ENCODE data around the gene ITGB2. TPM values are rescaled to one million over a fixed set of nuclear protein-coding genes. Genes with fewer than 3 reads are reported as not detected.

ITGB2 gene
- total RNA-seq, 1 experiment from 2014 or later = 1.5 TPM

DNA sequence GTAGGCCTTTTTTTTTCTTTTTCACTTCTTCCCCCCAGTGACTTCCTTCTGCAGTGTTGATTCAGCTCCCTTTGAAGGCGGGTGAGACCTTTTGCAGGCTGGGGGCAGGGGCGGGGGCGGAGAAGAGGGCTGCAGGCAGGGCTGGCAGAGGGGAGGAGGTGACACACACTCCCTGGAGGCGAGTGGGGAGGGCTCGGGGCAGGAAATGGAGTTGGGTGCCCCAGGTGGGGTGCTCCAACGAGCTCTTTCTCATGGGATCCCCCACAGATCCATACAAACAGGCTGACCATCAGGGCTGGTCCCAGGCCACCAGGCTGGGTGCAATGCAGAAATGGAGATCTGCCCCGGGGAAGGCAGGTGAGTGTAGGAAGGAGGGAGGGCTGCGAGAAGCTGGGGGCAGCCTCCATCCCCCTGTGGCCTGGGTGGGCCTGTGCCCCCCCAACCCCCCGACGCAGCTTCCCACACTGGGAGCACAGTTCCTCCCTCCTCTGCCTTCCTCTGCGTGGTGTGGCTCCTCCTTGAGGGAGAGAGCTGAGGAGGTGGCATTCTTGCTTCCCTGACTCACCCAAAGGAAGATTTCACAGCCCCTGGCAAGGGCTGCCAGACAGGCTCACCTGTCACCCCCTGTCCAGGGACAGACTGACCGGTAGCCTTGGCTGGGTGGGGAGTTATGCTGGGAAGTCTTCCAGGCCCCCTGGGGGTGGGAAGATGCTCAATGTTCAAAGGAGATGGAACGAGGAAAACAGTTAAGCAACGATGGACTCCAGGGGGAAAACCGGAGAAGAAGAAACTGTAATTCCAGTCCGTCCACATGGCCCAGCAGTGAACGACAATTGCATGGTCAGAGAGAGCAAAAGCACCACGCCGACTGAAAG lies 7.1 kb upstream of the ITGB2 start:
- Histone ChIP-seq H3K4me1 (ENCODE audit: control insufficient read depth in 1 of 2, insufficient read depth in 2 of 2, low read length in 2 of 2) (peaks cover 20 to 34% of the 10 kb centered on the region in 2 experiments), H3K4me3 (replicated peaks in 1 of 2; ENCODE audit: low read depth in 1 of 2, low read length in 2 of 2) (peak overlapping the region; percentile 6 to 44), H3K9ac (ENCODE audit: low read length) (peak overlapping the region; percentile 43)

More for the DNA sequence above, 7.1 kb upstream of the ITGB2 start:
- Histone ChIP-seq H3K9me2 (ENCODE audit: insufficient read depth) (no peaks in the 10 kb centered on the region), H3K79me2 (ENCODE audit: insufficient read depth, low read length) (no peaks in the 10 kb centered on the region), H3K9me3 (ENCODE audit: control insufficient read depth in 1 of 2, insufficient read depth in 1 of 2, low read depth in 1 of 2, low read length in 2 of 2) (no peaks in the 10 kb centered on the region), H3K36me3 (ENCODE audit: control insufficient read depth in 1 of 2, insufficient read depth in 2 of 2, low read length in 2 of 2) (no peaks in the 10 kb centered on the region), H3K27me3 (ENCODE audit: insufficient read depth, low read length) (peaks cover 64% of the 10 kb centered on the region), H3K4me2 (ENCODE audit: low read length) (peak overlapping the region; percentile 83), H3K27ac (ENCODE audit: low read depth, low read length) (peak overlapping the region; percentile 20; the same call in 1 of the 2 replicates), H4K20me1 (ENCODE audit: insufficient read depth) (no peaks in the 10 kb centered on the region), H2AFZ (ENCODE audit: low read depth, low read length, poor library complexity, severe bottlenecking) (no peak overlapping the region)
- no peak for TF ChIP-seq YY1 (IDR thresholded peaks at IDR 0.05; ENCODE audit: extremely low read depth, insufficient replicate concordance, low read depth, low read length)
- TF ChIP-seq, protein P1, sequence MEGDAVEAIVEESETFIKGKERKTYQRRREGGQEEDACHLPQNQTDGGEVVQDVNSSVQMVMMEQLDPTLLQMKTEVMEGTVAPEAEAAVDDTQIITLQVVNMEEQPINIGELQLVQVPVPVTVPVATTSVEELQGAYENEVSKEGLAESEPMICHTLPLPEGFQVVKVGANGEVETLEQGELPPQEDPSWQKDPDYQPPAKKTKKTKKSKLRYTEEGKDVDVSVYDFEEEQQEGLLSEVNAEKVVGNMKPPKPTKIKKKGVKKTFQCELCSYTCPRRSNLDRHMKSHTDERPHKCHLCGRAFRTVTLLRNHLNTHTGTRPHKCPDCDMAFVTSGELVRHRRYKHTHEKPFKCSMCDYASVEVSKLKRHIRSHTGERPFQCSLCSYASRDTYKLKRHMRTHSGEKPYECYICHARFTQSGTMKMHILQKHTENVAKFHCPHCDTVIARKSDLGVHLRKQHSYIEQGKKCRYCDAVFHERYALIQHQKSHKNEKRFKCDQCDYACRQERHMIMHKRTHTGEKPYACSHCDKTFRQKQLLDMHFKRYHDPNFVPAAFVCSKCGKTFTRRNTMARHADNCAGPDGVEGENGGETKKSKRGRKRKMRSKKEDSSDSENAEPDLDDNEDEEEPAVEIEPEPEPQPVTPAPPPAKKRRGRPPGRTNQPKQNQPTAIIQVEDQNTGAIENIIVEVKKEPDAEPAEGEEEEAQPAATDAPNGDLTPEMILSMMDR (IDR thresholded peaks at IDR 0.05 in 2 of 3, conservative IDR thresholded peaks at IDR 0.05 in 1 of 3; ENCODE audit: borderline replicate concordance in 1 of 3, insufficient read depth in 1 of 3, low read depth in 2 of 3, low read length in 2 of 3) = peak in 1 of 3 experiments; percentile 8; a peak in 1 of 6 replicates
- DNase-seq (ENCODE audit: low read depth, low spot score) = no peak
- no TSS peak for BruUV-seq (replicated peaks)
- ATAC-seq = peak; percentile 80
- intact Hi-C loops (cut with micrococcal nuclease) = loop anchor here (5.0 kb wide), 1 partner anchor 36 kb away; no protein-coding TSS in a partner anchor
- ChIA-PET CTCF (interaction anchor here (0.9 to 1.4 kb wide), 5 partner anchors 10 to 417 kb away, joined by 3 to 5 read pairs (median 4); no protein-coding TSS in a partner anchor), RAD21 (ENCODE audit: low non-redundant PET in 1 of 2, low total read pairs in 2 of 2, uncharacterized antibody in 2 of 2, unreplicated experiment in 2 of 2) (interaction anchor here in 1 of 2 experiments (0.7 kb wide), 1 partner anchor 45 kb away, joined by 4 read pairs; no protein-coding TSS in a partner anchor), POLR2A (interaction anchor here (0.7 to 1.5 kb wide), 4 partner anchors 10 to 54 kb away, joined by 3 to 5 read pairs (median 3); partner anchors contain the start of genes PTTG1IP and SLX9)
